NCI-H2107 treated with DMSO at 0.1 percent for 48 hours (cell line): ENCODE data around the gene ECM1.

Source experiments
- DNase-seq: peaks from one replicate; lab custom pipeline; 2025; ENCODE audit not compliant: unreplicated experiment; lab: John Stamatoyannopoulos, UW

ECM1 gene

GRCh38 chr1:150511985-150512660 is 4.2 kb downstream of the ECM1 start:
- no peak for DNase-seq

DNA sequence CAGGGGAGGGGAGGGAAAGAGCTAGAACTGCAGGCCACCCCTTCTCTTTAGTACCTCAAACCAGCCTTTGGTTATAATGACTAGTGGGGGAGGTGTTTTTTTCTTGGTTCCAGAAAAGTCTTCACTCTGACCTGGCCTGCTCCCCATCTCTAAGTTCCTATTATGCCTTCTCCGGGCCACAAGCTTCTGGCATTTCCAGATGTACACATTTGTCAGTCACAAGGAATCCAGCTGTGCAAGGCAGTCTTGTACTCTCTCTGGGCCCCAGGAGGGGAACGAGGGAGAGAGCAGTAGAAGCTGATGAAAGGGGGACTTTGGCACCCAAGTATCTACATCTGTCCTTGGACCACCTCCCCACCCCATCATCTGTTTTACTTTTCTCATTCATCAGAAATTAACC is 4.9 kb downstream of the ECM1 start:
- DNase-seq: no peak

DNA sequence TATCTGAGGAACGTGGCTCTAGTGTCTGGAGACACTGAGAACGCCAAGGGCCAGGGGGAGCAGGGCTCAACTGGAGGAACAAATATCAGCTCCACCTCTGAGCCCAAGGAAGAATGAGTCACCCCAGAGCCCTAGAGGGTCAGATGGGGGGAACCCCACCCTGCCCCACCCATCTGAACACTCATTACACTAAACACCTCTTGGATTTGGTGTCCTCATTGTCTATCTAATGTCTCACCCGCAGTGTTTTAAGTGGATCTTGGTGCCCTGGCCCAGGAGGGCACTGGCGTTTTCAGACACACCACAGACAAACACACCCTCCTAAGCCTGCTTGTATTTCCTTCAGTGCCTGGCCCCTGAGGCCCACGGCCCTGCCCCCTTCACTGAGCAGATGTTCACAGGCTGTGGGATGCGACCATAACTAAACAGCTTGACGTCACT is 5.5 kb downstream of the ECM1 start:
- DNase-seq: no peak

- no peak for DNase-seq
These were observed 6.4 kb downstream of the ECM1 start for GRCh38 chr1:150514260-150514659.

DNA sequence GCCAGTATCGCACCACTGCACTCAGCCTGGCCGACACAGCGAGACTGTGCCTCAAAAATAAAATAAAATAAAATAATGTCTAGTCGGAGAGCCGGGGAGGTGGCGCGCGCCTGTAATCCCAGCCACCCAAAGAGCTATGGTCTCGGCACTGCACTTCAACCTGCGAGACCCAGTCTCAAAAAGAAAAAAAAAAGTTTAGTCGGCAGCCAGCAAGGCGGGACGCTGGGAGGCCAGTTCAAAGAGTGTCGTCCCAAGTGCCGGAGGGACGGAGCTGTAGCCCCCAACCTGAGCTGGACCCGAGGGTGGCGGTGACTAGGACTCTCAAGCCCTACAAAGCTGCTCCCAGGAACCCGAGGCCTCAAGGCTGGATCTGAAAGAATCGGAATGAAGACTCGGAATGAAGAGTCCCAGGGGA is 7.0 kb downstream of the ECM1 start:
- no peak for DNase-seq

GRCh38 chr1:150515328-150516049 is 7.6 kb downstream of the ECM1 start, which contains the start of gene FALEC:
FALEC (plus strand) TSS chr1:150515752.
- peak; percentile 93 for DNase-seq

GRCh38 chr1:150516050-150516591 is 8.2 kb downstream of the ECM1 start:
- DNase-seq: peak; percentile 88

DNA sequence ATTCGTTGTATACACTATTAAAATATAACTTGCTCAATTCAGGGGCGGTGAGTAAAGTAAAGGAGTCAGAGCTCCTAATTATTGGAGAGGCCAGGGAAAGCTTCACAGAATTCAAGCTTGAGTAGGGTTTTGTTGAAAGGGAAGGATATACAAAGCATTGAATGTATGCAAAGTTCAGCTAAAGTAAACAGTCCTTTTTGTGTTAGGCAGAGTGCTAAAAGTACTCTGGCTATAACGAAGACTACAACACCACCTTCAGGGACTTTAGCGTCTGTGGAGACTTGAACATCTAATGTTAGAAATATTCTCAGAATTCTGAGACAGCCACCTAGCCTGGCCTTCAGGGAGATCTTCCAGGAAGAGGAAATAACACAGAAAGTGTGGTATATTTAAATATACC is 8.7 kb downstream of the ECM1 start:
- DNase-seq: peak; percentile 88

DNA sequence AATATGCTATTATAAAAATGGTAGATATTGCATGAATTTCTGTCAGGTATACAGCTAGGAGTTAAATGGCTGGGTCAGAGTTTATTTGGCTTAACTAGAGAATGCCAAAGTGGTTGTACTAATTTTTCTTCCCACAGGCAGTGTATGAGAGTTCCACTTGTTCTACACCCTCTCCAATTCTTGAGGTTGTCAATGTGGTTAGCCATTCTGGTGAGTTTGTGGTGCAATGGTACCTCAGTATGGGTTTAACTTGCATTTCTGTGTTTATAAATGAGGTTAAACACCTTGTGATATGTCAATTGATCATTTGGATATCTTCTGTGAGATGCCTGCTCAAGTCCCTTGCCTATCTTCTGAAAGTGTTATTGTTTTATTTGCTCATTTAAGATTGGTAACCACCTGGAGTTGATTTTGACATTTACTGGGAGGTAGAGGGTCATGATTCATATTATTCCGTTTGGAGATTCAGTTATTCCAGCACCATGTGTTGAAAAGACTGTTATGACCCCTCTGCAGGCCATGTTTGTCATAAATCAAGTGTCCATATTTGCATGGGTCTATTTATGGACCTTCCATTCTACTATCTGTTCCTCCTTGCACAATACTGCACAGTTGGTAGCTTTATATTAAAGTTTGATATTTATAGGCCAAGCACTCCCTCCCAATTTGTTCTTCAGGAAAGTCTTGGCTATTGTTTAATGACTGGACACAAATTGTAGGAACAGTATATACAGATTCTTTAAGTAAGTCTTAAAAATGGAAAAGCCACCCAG is 13.5 kb downstream of the ECM1 start:
- no peak for DNase-seq

DNA sequence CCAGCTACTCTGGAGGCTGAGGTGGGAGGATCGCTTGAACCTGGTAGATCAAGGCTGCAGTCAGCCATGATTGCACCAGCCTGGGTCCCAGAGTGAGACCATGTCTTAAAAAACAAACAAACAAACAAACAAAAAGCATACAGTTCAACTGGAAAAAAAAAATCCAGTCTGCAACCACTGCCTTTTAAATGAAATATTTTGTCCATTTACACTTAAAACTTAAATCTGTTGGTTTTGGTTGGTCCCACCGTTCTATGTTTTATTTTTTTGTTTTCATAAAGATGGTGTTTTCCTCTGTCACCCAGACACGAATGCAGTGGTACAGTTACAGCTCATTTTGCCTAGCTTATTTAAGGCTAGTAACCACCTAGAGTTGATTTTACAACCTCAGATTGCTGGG is 17.4 kb downstream of the ECM1 start:
- no peak for DNase-seq

GRCh38 chr1:150528196-150528595 is 20.3 kb downstream of the ECM1 start:
- DNase-seq: no peak

GRCh38 chr1:150529017-150529416 is 21.1 kb downstream of the ECM1 start:
- no peak for DNase-seq

GRCh38 chr1:150530491-150531159 is 22.7 kb downstream of the ECM1 start:
- DNase-seq: no peak

- no peak for DNase-seq
These were observed 25.0 kb downstream of the ECM1 start for GRCh38 chr1:150532860-150533259.

GRCh38 chr1:150534002-150534401 is 26.1 kb downstream of the ECM1 start:
- no peak for DNase-seq

GRCh38 chr1:150535511-150536287 is 27.8 kb downstream of the ECM1 start:
- no peak for DNase-seq

DNA sequence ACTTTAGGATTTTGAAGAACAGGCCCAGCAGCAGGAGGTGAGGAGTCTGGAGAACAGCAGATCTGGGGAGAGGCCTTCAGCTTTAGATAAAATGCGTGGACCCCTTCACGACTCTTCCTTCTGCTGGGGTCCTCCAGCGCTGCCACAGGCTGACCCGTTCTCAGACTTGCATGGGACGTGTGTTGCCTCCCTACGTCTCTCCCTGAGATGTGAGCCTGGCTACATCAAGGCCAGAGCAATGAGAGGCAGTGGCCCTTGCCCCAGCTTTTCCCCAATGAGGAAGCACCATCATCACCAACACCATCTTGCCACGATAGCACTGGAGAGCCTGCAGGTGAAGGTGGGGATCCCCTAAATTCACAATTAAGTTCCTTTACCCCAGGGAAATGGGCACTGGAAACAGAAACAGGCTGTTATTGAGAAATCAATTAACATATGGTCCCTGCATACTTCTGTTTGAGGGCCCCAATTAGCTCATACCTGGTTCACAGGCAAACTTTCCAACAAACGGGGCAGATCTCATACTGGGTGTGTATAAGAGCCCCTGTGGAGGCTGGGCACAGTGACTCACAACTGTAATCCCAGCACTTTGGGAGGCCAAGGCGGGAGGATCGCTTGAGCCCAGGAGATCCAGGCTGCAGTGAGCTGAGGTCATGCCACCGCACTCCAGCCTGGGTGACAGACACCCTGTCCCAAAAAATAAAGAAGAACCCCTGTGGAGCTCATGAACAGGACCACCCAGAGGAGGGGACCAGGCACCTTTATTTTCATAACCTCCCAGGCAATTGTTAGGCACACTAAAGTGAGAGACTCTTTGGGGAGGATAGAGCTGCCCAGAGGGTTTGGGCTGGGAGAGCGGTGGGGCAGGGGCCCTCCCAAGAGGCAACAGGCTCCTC is 29.2 kb downstream of the ECM1 start:
- DNase-seq: no peak

DNA sequence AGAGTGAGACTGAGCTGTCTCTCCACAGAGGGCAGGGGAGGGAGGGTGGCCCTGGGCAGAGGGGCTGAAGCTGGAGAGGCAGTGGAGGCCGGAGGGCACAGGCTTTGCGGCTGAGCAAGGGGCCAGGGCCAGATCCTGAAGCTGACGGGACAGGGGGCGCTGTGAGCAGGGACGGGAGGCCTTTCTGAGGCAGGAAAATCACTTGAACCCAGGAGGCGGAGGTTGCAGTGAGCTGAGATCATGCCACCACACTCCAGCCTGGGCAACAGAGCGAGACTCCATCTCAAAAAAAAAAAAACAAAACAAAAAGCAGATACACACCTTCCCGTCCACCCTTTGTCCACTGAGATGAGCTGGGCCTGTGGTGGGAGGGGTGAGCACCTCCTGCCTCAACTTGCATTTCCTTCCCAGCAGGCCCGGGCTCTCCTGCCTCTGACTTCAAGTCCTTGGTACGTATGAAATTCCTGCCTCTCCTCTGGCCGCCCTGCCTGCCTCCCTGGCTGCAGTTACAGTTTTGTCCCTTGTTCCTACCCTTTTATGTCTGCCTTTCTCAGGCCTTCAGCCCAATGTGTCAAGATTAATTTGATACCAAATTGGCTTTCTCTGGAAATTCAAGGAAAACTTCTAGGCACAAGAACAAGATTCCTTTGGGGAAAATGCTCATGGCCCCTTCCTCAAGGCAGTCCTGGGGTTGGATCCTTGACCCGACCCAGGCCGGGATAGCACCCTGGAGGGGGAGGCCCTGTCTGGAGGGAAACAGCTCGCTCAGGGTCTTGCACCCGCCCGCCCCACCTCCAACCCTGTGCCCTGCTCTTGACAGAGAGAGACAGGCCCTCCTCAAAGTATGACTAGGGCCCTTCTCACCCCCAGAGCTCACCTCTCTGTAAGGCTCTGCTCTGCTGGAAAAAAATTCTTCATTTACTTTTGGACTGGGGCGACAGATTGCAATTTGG is 30.1 kb downstream of the ECM1 start:
- DNase-seq: no peak
